Pancreas (tissue), 10 donors: ENCODE results near the gene LYVE1. TPM values are rescaled to one million over a fixed set of nuclear protein-coding genes. Genes with fewer than 3 reads are reported as not detected.

Source experiments
- ATAC-seq, 4 donors: fragments of 200-7000 bp; cut with Tn5 transposase; one replicate each; pipeline versions ENCODE4 v1.8.0 to v1.9.1; 2020; ENCODE audit warnings: mild to moderate bottlenecking in 4 of 4, moderate library complexity in 4 of 4
- DNase-seq, 6 donors: peaks; one replicate each; pipeline ENCODE4 v3.0.0-alpha.2; 2020
- FAIRE-seq: peaks from 2 replicates; lab custom pipeline; 2012; peaks lifted over from hg19 to GRCh38; lab: Jason Lieb, UNC
- H3K27ac ChIP-seq, 4 donors: fragments of 200-600 bp; sonication (generic); 1 replicate in 3 of 4; 2 replicates in 1 of 4; pipeline versions ENCODE4 v1.5.0 to v1.8.0; 2020
- H3K27me3 ChIP-seq, 4 donors: fragments of 200-600 bp; one replicate each; pipeline ENCODE4 v1.8.0; 2021
- H3K36me3 ChIP-seq, 3 donors: fragments of 200-600 bp; sonication (generic) in 1 of 3; one replicate each; pipeline versions ENCODE4 v1.5.0 to v1.8.0; 2020 to 2021
- H3K4me1 ChIP-seq, 3 donors: fragments of 200-600 bp; one replicate each; pipeline ENCODE4 v1.8.0; 2021
- H3K4me3 ChIP-seq, 4 donors: fragments of 200-600 bp; sonication (generic) in 2 of 4; one replicate each; pipeline versions ENCODE4 v1.5.0 to v1.8.0; 2020 to 2021
- H3K9me3 ChIP-seq, 4 donors: fragments of 200-600 bp; one replicate each; pipeline ENCODE4 v1.8.0; 2021
- CTCF ChIP-seq, 4 donors: fragments of 200-600 bp; sonication (generic) in 3 of 4; IDR thresholded peaks; one replicate each; pipeline versions ENCODE4 v1.5.0 to v1.8.0; 2021; ENCODE audit warnings: antibody characterized with exemption in 4 of 4
- WGBS, 2 donors: extraction: QIAGEN DNeasy Blood & Tissue Kit; methylation state at CpG; one replicate each; pipeline ENCODE4 v1.1.7; 2013; 5-methylcytosine and 5-hydroxymethylcytosine counted together
- intact Hi-C, 3 donors: fragments of 100-400 bp; cut with DNase I; formaldehyde crosslinking; loops; one replicate each; pipeline versions ENCODE4 v1.11.1 to v1.14.2; 2022
- polyA plus RNA-seq, 2 donors: library from polyadenylated mRNA; stranded (reverse); fragments of 200-250 nt; gene quantifications; one replicate each; pipeline ENCODE4 v1.2.3, GENCODE V29; 2013
- total RNA-seq, 6 donors: library from RNA; stranded (reverse); fragmentation: NEBNext Ultra II Directional in 4 of 6; extraction: Animal tissue kit (Norgen Biotek cat#: 25700) in 4 of 6; gene quantifications; one replicate each; pipeline versions ENCODE4 v1.2.1 to v1.2.4, GENCODE V29; 2021 to 2023
- donor health status: healthy with polysubstance abuse.
- donor health status: DM: no; HTN: no; CAD: no; lungs with moderate emphysema.
- donor health status: DM: no; HTN: no; CAD: no.
- donor health status: control.
- donor health status: control.
- donor health status: Bipolar disorder and iron deficiency.
- donor health status: DM: yes; HTN: yes; CAD: no.
- donor health status: DM: no; HTN: no; CAD: no.
- donor health status: DM: no; HTN: no; CAD: no.
- donor health status: DM: yes; HTN: yes; CAD: no.

The LYVE1 gene
- total and polyA plus RNA-seq, 8 donors, result 1.1 to 28.3 (median 4.1) TPM

GRCh38 chr11:10564030-10564429, 4.4 kb downstream of the LYVE1 start:
- H3K4me1 ChIP-seq, result no peaks in the 10 kb centered on the region
- ATAC-seq (no peak), FAIRE-seq (no peak), DNase-seq (no peak)
- no peaks in the 10 kb centered on the region for H3K9me3 ChIP-seq
- H3K27me3 ChIP-seq, result no peaks in the 10 kb centered on the region
- 63 to 70% methylated on average over 3 of the region's 3 CpGs for WGBS, 2 donors
- H3K4me3 ChIP-seq, result no peak overlapping the region
- H3K36me3 ChIP-seq, result no peaks in the 10 kb centered on the region
- intact Hi-C loops, result no loop called here
- H3K27ac ChIP-seq, result no peak overlapping the region
- TF ChIP-seq CTCF (IDR thresholded peaks at IDR 0.05), result no peak

- ATAC-seq, result no peak
- Histone ChIP-seq H3K4me1 (no peaks in the 10 kb centered on the region), H3K9me3 (no peaks in the 10 kb centered on the region), H3K27ac (no peak overlapping the region), H3K4me3 (no peak overlapping the region), H3K36me3 (no peaks in the 10 kb centered on the region), H3K27me3 (no peaks in the 10 kb centered on the region)
- no peak for DNase-seq
- TF ChIP-seq CTCF (IDR thresholded peaks at IDR 0.05), result no peak
- intact Hi-C loops, result no loop called here
- WGBS, 2 donors, result 86 to 100% methylated on average over 1 of the region's 1 CpG
- FAIRE-seq, result no peak
Measured at GRCh38 chr11:10561947-10562346, 6.5 kb downstream of the LYVE1 start.

- Histone ChIP-seq H3K4me3 (no peak overlapping the region), H3K4me1 (no peaks in the 10 kb centered on the region), H3K36me3 (no peaks in the 10 kb centered on the region), H3K9me3 (no peaks in the 10 kb centered on the region), H3K27me3 (no peaks in the 10 kb centered on the region), H3K27ac (no peak overlapping the region)
- intact Hi-C loops, result no loop called here
- FAIRE-seq, result no peak
- ATAC-seq, result no peak
- no peak for TF ChIP-seq CTCF (IDR thresholded peaks at IDR 0.05)
- no peak for DNase-seq
- WGBS, 2 donors, result 55 to 61% methylated on average over 3 of the region's 3 CpGs
Measured at GRCh38 chr11:10561043-10561818, 7.2 kb downstream of the LYVE1 start.

- Histone ChIP-seq H3K4me3 (no peak overlapping the region), H3K9me3 (no peaks in the 10 kb centered on the region), H3K36me3 (no peaks in the 10 kb centered on the region), H3K27me3 (no peaks in the 10 kb centered on the region), H3K27ac (no peak overlapping the region), H3K4me1 (no peaks in the 10 kb centered on the region)
- ATAC-seq, result no peak
- intact Hi-C loops, result no loop called here
- no peak for FAIRE-seq
- no peak for DNase-seq
- TF ChIP-seq CTCF (IDR thresholded peaks at IDR 0.05), result no peak
- WGBS, 2 donors, result 75 to 82% methylated on average over 3 of the region's 3 CpGs
Measured at GRCh38 chr11:10558288-10558687, 10.2 kb downstream of the LYVE1 start.

GRCh38 chr11:10556590-10556989, 11.9 kb downstream of the LYVE1 start:
- H3K36me3 ChIP-seq, result no peaks in the 10 kb centered on the region
- no peak for TF ChIP-seq CTCF (IDR thresholded peaks at IDR 0.05)
- 42 to 60% methylated on average over 1 of the region's 1 CpG for WGBS, 2 donors
- no peak overlapping the region for H3K4me3 ChIP-seq
- no peak for DNase-seq
- no peaks in the 10 kb centered on the region for H3K9me3 ChIP-seq
- H3K27ac ChIP-seq, result no peak overlapping the region
- FAIRE-seq, result no peak
- intact Hi-C loops, result no loop called here
- no peak for ATAC-seq
- no peaks in the 10 kb centered on the region for H3K4me1 ChIP-seq
- H3K27me3 ChIP-seq, result no peaks in the 10 kb centered on the region
